Posterior vena cava (tissue), 2 donors: ENCODE data around the gene PPCS. TPM values are rescaled to one million over a fixed set of nuclear protein-coding genes. Genes with fewer than 3 reads are reported as not detected.
"Not testable (repeated sequence)": the region's sequence is repeated elsewhere in the genome, so short reads cannot be mapped to it uniquely, and the experiment has no call there.

Source experiments
- DNase-seq: peaks from one replicate; pipeline ENCODE4 v3.0.0-alpha.2; 2020; ENCODE audit warnings: low spot score
- intact Hi-C, 2 donors: fragments of 100-400 bp; cut with DNase I; formaldehyde crosslinking; loops; one replicate each; pipeline versions ENCODE4 v1.14.1 to v1.14.2; 2022 to 2023
- total RNA-seq, 2 donors: library from RNA; stranded (reverse); fragmentation: NEBNext Ultra II Directional; extraction: Animal tissue kit (Norgen Biotek cat#: 25700); gene quantifications; one replicate each; pipeline ENCODE4 v1.2.1, GENCODE V29; 2021
- donor health status: DM: yes; HTN: yes; CAD: no.
- donor health status: DM: yes; HTN: yes; CAD: no.

PPCS gene
- total RNA-seq, 2 donors from 2014 or later = 47.0 to 55.9 TPM

GRCh38 chr1:42439940-42440339, 16.4 kb upstream of the PPCS start:
- DNase-seq = no peak
- intact Hi-C loops = no loop called here

DNA sequence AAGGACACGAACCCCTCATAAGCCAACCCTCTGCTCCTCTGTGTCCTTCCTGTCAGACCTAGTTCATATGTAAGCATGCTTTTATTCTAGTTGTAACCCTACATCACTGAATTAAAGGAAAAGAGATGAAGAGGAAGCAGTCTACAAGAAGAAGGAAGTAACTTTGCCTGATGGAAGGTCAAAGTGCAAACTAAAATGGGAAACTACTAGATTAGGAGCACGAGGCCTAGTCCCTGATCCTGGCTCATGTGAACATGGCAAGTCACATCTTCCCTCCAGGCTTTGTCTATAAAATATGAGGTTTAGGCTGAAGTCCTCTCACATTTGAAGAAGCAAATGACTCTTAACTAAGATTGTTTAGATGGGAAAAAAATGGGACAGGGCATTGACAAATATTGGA, 13.7 kb upstream of the PPCS start:
- intact Hi-C loops = no loop called here
- DNase-seq = no peak

- no peak for DNase-seq
- intact Hi-C loops = no loop called here
Measured at GRCh38 chr1:42449256-42449655, 7.1 kb upstream of the PPCS start.

- intact Hi-C loops = no loop called here
- DNase-seq = no peak
Measured at GRCh38 chr1:42450061-42450460, 6.3 kb upstream of the PPCS start.

- intact Hi-C loops = no loop called here
- DNase-seq = no peak
Measured at GRCh38 chr1:42453386-42453785, 3.0 kb upstream of the PPCS start.

DNA sequence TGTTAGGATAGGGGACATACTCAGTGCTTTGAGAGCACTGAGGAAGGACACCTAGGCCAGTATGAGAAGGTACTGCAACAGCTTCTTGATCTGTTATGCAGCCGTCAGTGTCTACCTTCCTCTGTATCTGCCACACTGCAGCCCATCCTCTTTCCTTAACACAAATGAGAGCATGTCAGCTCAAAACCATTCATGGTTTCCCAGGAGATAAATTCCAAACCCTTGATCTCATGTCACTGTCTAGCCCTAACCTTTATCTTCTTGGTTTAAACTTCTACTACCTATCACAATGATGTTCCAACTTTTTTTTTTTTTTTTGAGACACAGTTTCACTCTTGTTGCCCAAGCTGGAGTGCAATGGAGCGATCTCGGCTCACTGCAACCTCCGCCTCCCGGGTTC, 1.9 kb upstream of the PPCS start:
- intact Hi-C loops = no loop called here
- DNase-seq = no peak

- intact Hi-C loops = no loop called here
- peak; percentile 85 for DNase-seq
Measured at GRCh38 chr1:42456754-42457089, 379 bp downstream of the PPCS start.

DNA sequence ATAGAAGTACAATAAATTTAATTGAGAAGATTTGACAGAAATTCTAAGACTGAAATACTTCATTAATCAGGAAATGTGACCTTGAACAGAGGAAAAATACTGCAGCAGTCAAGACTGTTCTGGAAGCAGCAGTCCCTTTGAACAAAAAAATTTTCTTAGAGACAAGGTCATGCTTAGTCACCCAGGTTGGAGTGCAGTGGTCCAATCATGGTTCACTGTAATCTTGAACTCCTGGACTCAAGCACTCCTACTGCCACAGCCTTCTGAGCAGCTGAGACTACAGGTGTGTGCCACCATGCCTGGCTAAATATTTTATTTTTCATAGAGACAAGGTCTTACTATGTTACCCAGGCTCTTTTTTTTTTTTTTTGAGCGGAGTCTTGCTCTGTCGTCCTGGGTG, 4.9 kb downstream of the PPCS start:
- intact Hi-C loops = no loop called here
- no peak for DNase-seq

DNA sequence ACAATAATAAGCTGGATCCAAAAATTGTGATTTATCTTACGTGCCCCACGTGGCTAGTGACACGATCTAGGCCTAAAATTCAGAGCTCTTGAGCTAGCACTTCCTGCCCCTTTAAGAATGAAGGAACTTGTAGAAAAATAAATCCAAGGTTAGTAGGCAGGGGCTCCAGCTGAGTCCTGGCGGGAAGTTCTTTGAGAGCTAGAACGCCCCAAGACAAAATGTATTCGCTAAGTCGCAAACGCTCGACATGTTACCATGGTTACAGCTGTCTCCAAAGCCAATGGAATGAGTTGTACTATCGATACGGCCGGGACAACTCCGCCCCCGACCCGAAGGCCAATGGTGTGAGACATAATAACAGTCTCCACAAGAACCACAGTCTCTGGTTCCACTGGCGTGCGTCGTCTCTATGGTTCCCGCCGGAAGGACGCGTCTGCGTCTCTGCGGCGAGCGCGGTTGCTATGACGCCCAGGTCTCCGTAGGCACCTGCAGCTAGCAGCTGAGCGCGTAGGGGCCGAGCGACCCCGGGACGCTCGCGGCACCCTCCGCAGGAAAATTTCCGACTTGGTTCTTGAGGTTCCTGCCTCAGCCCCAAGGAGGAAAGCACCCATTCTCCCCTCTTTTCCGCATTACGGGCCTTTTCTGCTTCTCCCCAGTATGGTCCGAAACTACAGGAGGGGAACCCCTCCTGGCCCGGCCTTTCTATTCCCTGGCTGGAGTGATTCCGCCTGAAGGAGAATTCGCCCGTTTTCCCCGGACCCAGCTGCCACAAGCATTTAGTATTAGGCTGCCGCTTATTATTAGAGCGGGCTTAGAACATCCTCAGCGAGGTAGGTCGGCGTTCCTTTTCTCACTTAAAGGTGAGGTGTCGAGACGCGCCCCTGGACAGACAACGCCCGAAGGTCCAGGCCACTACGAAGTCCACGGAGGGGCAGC, 6.8 kb downstream of the PPCS start, which contains the start of gene CCDC30:
CCDC30 (plus strand) TSS at position 459 of the 936 bp plus-strand sequence. CDS start 17,266 bp downstream, outside the sequence.
- intact Hi-C loops = no loop called here
- DNase-seq = peak; percentile 98

DNA sequence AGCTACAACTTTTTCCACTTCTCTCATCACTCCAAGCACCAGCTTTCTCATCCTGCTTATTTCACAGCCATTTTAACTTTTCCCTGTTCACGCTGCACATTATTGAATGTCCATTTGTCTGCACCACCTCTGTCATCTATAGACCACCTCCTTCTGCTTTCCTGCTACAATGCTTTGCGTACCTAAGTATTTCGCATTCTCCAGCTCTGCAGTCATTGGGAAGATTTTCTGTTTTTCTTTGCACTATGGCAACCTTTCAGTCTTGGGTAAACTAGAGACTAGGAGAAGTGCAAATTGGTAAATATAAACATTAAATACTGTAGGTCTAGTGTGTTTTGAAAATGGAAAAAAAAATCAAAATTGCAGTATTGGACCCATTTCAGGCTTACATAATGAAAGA, 7.6 kb downstream of the PPCS start:
- intact Hi-C loops = no loop called here
- DNase-seq = no peak

DNA sequence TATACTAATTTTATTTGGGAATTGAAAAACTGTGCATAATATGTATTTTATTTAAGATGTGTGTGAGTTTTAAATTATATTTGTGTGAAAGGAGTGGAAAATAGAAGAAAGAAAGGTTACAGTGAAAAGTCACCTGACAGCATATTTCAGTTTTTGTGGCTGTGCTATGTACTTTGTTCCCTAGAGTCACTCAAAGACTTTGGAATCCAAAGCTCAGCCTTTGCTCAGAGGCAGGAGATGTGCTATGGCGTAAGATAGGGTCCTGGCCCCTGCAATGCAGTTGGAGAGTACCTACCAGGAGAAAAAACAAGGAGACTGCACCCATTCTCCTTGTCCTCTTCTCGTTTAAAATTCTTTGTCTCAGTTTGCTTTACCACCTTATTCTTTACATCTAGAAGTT, 9.7 kb downstream of the PPCS start:
- intact Hi-C loops = no loop called here

GRCh38 chr1:42469727-42470126, 13.4 kb downstream of the PPCS start:
- DNase-seq = no peak
- intact Hi-C loops = no loop called here

More for the DNA sequence above, 9.7 kb downstream of the PPCS start:
- DNase-seq = no peak

GRCh38 chr1:42476605-42477004, 20.3 kb downstream of the PPCS start:
- no peak for DNase-seq
- intact Hi-C loops = no loop called here

- DNase-seq, intact Hi-C loops: not testable (repeated sequence)
Measured at GRCh38 chr1:42477354-42477753, 21.0 kb downstream of the PPCS start.

DNA sequence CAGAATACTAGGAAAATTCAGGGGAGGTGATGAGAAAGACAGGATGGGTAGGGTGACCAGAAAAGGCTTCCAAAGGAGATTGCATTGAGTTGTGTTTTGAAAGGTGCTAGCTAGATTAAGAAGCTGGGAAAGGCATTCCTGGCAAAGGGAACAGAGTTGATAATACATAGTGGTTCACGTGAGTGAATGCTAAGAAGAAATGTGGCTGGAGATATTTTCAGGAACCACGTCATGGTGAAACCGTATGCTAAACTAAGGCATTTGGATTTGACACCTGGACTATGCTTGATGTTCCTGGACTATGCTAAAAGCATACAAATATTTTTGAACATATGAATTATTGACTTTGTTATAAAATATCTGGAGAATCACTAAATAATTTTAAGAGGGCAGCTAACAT, 21.4 kb downstream of the PPCS start:
- no peak for DNase-seq
- intact Hi-C loops = no loop called here

DNA sequence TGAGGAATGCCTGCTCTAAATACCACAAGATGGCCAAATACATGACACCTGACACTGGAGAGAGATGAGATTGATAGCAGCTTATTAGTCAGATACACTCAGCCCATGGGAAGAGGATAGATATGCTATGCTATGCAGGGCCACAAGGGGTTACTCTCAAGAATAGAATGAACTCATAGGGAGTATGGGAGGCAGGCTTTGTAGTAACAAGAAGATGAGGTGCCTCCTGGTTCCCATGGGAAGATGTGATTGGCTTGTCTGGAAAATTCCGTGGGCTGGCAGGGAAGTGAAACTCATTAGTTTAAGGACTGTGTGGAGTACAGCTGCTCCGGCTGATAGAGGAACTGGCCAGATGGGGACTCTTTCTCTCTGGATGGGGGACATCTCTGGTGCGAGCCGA, 23.3 kb downstream of the PPCS start:
- DNase-seq = no peak
- intact Hi-C loops = no loop called here

DNA sequence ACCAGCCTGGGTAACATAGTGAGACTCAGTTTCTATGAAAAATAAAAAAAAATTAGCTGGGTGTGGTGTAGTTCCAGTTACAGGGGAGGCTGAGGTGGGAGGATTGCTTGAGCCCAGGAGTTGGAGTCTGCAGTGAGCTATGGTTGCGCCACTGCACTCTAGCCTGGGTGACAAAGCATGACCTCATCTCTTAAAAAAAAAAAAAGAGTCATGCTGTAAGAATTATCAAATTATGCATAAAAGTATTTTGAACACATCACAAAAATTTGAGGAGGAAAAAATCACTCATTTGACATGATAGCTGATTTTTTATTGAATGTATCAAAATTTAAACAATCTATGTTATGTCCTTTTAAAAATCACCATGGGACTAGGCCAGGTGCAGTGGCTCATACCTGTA, 24.6 kb downstream of the PPCS start:
- intact Hi-C loops = no loop called here
- DNase-seq = no peak

DNA sequence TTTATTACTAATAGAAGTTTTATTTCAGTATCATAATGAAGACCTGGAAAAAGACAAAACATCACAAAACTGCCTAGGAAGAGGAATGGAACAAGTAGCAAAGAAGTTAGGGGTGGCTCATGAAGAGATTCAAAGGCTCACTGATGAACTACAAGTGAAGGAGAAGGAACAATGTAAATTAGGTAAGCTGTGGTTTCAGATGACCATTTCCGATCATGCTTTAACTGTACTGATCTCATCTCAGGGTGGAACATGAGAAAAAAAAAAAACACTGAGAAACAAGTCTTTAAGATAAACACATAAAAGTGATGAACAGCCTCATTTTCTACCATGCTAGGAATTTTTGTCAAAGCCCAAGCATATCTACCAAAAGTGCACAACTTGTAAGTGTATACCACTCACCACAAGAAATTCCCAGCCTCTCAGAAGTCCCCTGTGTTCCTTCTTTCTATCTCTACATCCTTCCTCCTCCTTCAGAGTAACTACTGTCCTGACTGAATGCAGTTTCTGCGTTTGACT, 26.4 kb downstream of the PPCS start:
- intact Hi-C loops = no loop called here
- no peak for DNase-seq

GRCh38 chr1:42484382-42484781, 28.0 kb downstream of the PPCS start:
- DNase-seq = no peak
- intact Hi-C loops = no loop called here

GRCh38 chr1:42490237-42490636, 33.9 kb downstream of the PPCS start:
- intact Hi-C loops = no loop called here

DNA sequence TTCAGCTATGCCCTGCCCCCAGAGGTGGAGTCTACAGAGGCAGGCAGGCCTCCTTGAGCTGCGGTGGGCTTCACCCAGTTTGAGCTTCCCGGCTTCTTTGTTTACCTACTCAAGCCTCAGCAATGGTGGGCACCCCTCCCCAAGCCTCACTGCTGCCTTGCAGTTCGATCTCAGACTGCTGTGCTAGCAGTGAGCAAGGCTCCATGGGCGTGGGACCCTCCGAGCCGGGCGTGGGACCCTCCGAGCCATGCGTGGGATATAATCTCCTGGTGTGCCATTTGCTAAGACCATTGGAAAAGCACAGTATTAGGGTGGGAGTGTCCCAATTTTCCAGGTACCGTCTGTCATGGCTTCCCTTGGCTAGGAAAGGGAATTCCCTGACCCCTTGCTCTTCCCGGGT, 45.7 kb downstream of the PPCS start:
- intact Hi-C loops, DNase-seq: not testable (repeated sequence)

More at GRCh38 chr1:42490237-42490636, 33.9 kb downstream of the PPCS start:
- DNase-seq = no peak
